Left lung (tissue), 10 donors: ENCODE measurements around the gene TRIM29. TPM values are rescaled to one million over a fixed set of nuclear protein-coding genes. Genes with fewer than 3 reads are reported as not detected.

Source experiments
- ATAC-seq: fragments of 200-7000 bp; cut with Tn5 transposase; one replicate; pipeline ENCODE4 v1.9.1; 2020; ENCODE audit warnings: moderate library complexity
- DNase-seq, 4 donors: peaks; one replicate each; pipeline ENCODE4 v3.0.0-alpha.2; 2013 to 2020
- H3K27ac ChIP-seq, 2 donors: fragments of 200-600 bp; sonication (generic) in 1 of 2; one replicate each; pipeline versions ENCODE4 v1.5.0 to v1.8.0; 2020 to 2021
- H3K27me3 ChIP-seq, 2 donors: fragments of 200-600 bp; sonication (generic) in 1 of 2; one replicate each; pipeline versions ENCODE4 v1.5.0 to v1.8.0; 2020 to 2021
- H3K36me3 ChIP-seq, 2 donors: fragments of 200-600 bp; sonication (generic) in 1 of 2; one replicate each; pipeline versions ENCODE4 v1.5.0 to v1.8.0; 2020 to 2021
- H3K4me1 ChIP-seq, 2 donors: fragments of 200-600 bp; one replicate each; pipeline ENCODE4 v1.8.0; 2021
- H3K4me3 ChIP-seq, 2 donors: fragments of 200-600 bp; sonication (generic) in 1 of 2; one replicate each; pipeline versions ENCODE4 v1.5.0 to v1.8.0; 2020 to 2021; ENCODE audit warnings: mild to moderate bottlenecking in 1 of 2
- H3K9me3 ChIP-seq, 2 donors: fragments of 200-600 bp; sonication (generic) in 1 of 2; one replicate each; pipeline versions ENCODE4 v1.5.0 to v1.8.0; 2020 to 2021
- CTCF ChIP-seq, 2 donors: fragments of 200-600 bp; sonication (generic) in 1 of 2; IDR thresholded peaks; one replicate each; pipeline versions ENCODE4 v1.5.0 to v1.8.0; 2021; ENCODE audit warnings: antibody characterized with exemption in 2 of 2
- intact Hi-C, 2 donors: fragments of 100-400 bp; cut with DNase I; formaldehyde crosslinking; loops; one replicate each; pipeline versions ENCODE4 v1.11.2 to v1.14.2; 2022
- polyA plus RNA-seq, 6 donors: library from polyadenylated mRNA; unstranded; fragments of 120-200 nt; gene quantifications; one replicate each; pipeline ENCODE4 v1.2.1, GENCODE V29; 2013; ENCODE audit not compliant: insufficient read length in 6 of 6
- total RNA-seq, 2 donors: library from RNA; stranded (reverse); fragmentation: NEBNext Ultra II Directional; extraction: Animal tissue kit (Norgen Biotek cat#: 25700); gene quantifications; one replicate each; pipeline ENCODE4 v1.2.1, GENCODE V29; 2021
- donor health status: DM: no; HTN: yes; CAD: no.
- donor health status: DM: no; HTN: no; CAD: no.

TRIM29 gene
- total and polyA plus RNA-seq, 8 donors: 0.18 to 5.4 (median 0.56) TPM

GRCh38 chr11:120168108-120168959, 30.4 kb upstream of the TRIM29 start:
- H3K27me3 ChIP-seq: peaks cover 17 to 82% of the 10 kb centered on the region in 2 donors
- no peak for TF ChIP-seq CTCF (IDR thresholded peaks at IDR 0.05)
- H3K4me1 ChIP-seq: peaks cover 10 to 16% of the 10 kb centered on the region in 2 donors
- DNase-seq (no peak), ATAC-seq (no peak)
- intact Hi-C loops: no loop called here
- H3K36me3 ChIP-seq: no peaks in the 10 kb centered on the region
- no peak overlapping the region for H3K27ac ChIP-seq
- no peaks in the 10 kb centered on the region for H3K9me3 ChIP-seq
- peak overlapping the region; percentile 33 to 38 for H3K4me3 ChIP-seq

GRCh38 chr11:120167659-120168058, 29.7 kb upstream of the TRIM29 start:
- peaks cover 19 to 75% of the 10 kb centered on the region in 2 donors for H3K27me3 ChIP-seq
- no peak for DNase-seq
- no peaks in the 10 kb centered on the region for H3K36me3 ChIP-seq
- TF ChIP-seq CTCF (IDR thresholded peaks at IDR 0.05): no peak
- no peak overlapping the region for H3K4me3 ChIP-seq
- no peak for ATAC-seq
- intact Hi-C loops: no loop called here
- no peaks in the 10 kb centered on the region for H3K9me3 ChIP-seq
- no peak overlapping the region for H3K27ac ChIP-seq
- H3K4me1 ChIP-seq: peaks cover 10 to 16% of the 10 kb centered on the region in 2 donors

GRCh38 chr11:120160436-120160835, 22.5 kb upstream of the TRIM29 start:
- Histone ChIP-seq H3K27me3 (peaks cover 10 to 16% of the 10 kb centered on the region in 2 donors), H3K4me3 (no peak overlapping the region), H3K36me3 (no peaks in the 10 kb centered on the region), H3K27ac (no peak overlapping the region), H3K9me3 (peaks cover 0 to 7% of the 10 kb centered on the region in 2 donors), H3K4me1 (no peaks in the 10 kb centered on the region)
- intact Hi-C loops: no loop called here
- TF ChIP-seq CTCF (IDR thresholded peaks at IDR 0.05): no peak
- DNase-seq: no peak
- ATAC-seq: no peak

- peaks cover 0 to 3% of the 10 kb centered on the region in 2 donors for H3K9me3 ChIP-seq
- H3K4me1 ChIP-seq: no peaks in the 10 kb centered on the region
- peaks cover 0 to under 1% of the 10 kb centered on the region in 2 donors for H3K27me3 ChIP-seq
- no peak for DNase-seq
- no peak overlapping the region for H3K4me3 ChIP-seq
- no peak for TF ChIP-seq CTCF (IDR thresholded peaks at IDR 0.05)
- H3K36me3 ChIP-seq: no peaks in the 10 kb centered on the region
- H3K27ac ChIP-seq: no peak overlapping the region
- intact Hi-C loops: no loop called here
- ATAC-seq: no peak
Measured at GRCh38 chr11:120153221-120153620, 15.3 kb upstream of the TRIM29 start.

GRCh38 chr11:120151536-120151935, 13.6 kb upstream of the TRIM29 start:
- Histone ChIP-seq H3K36me3 (no peaks in the 10 kb centered on the region), H3K27me3 (peaks cover 0 to 18% of the 10 kb centered on the region in 2 donors), H3K4me3 (no peak overlapping the region), H3K9me3 (peaks cover 0 to 3% of the 10 kb centered on the region in 2 donors), H3K4me1 (no peaks in the 10 kb centered on the region), H3K27ac (no peak overlapping the region)
- intact Hi-C loops: no loop called here
- no peak for DNase-seq
- TF ChIP-seq CTCF (IDR thresholded peaks at IDR 0.05): no peak
- peak; percentile 29 for ATAC-seq
